HEK293T (cell line): Measurements from ENCODE around the gene TNFSF4.

Experiments
- CTCF ChIA-PET: fragments of 350-600 bp; formaldehyde crosslinking; extraction: SDS; loops from one replicate; lab custom pipeline; 2021; ENCODE audit warnings: antibody characterized with exemption, inconsistent platforms; lab: Yijun Ruan, JAX
- POLR2A ChIA-PET: fragments of 350-600 bp; formaldehyde crosslinking; extraction: SDS; loops from one replicate; lab custom pipeline; 2020; ENCODE audit warnings: antibody characterized with exemption, inconsistent platforms; lab: Yijun Ruan, JAX
- DNase-seq: peaks from one replicate; pipeline ENCODE4 v3.0.0; 2012; ENCODE audit warnings: mixed read lengths; ENCODE audit errors: extremely low spot score
- ARNT ChIP-seq: fragments of 450-650 bp; IDR thresholded peaks from 2 replicates; pipeline ENCODE4 v1.6.1; 2017; ENCODE audit warnings: mild to moderate bottlenecking
- BHLHE40 ChIP-seq: fragments of 450-650 bp; IDR thresholded peaks from 2 replicates; pipeline ENCODE4 v1.6.1; 2016; ENCODE audit warnings: mild to moderate bottlenecking, moderate library complexity, borderline replicate concordance
- CTBP1 ChIP-seq: fragments of 450-650 bp; IDR thresholded peaks from 2 replicates; pipeline ENCODE4 v1.6.1; 2016; ENCODE audit warnings: borderline replicate concordance
- ELF4 ChIP-seq: fragments of 450-650 bp; IDR thresholded peaks from 2 replicates; pipeline ENCODE4 v1.6.1; 2017; ENCODE audit warnings: antibody characterized with exemption
- FOXA1 ChIP-seq: fragments of 450-650 bp; IDR thresholded peaks from 2 replicates; pipeline ENCODE4 v1.6.1; 2016; ENCODE audit warnings: mild to moderate bottlenecking
- FOXK2 ChIP-seq: fragments of 450-650 bp; IDR thresholded peaks from 2 replicates; pipeline ENCODE4 v1.6.1; 2016; ENCODE audit warnings: mild to moderate bottlenecking
- FOXM1 ChIP-seq: fragments of 450-650 bp; IDR thresholded peaks from 2 replicates; pipeline ENCODE4 v1.6.1; 2017; ENCODE audit warnings: mild to moderate bottlenecking, borderline replicate concordance
- HDGF ChIP-seq: fragments of 450-650 bp; IDR thresholded peaks from 2 replicates; pipeline ENCODE4 v1.6.1; 2017; ENCODE audit warnings: antibody characterized with exemption, borderline replicate concordance
- L3MBTL2 ChIP-seq: fragments of 450-650 bp; conservative IDR thresholded peaks from 2 replicates; pipeline ENCODE4 v1.6.1; 2016; ENCODE audit warnings: mild to moderate bottlenecking
- LEF1 ChIP-seq: fragments of 450-650 bp; IDR thresholded peaks from 2 replicates; pipeline ENCODE4 v1.6.1; 2017; ENCODE audit warnings: mild to moderate bottlenecking, borderline replicate concordance
- NFRKB ChIP-seq: fragments of 450-650 bp; IDR thresholded peaks from 2 replicates; pipeline ENCODE4 v1.6.1; 2016; ENCODE audit warnings: mild to moderate bottlenecking, moderate library complexity
- PKNOX1 ChIP-seq: fragments of 450-650 bp; IDR thresholded peaks from 2 replicates; pipeline ENCODE4 v1.6.1; 2016
- SP1 ChIP-seq: fragments of 450-650 bp; IDR thresholded peaks from 2 replicates; pipeline ENCODE4 v1.6.1; 2017
- SUZ12 ChIP-seq: fragments of 450-650 bp; IDR thresholded peaks from 2 replicates; pipeline ENCODE4 v1.6.1; 2016; ENCODE audit warnings: mild to moderate bottlenecking
- TARDBP ChIP-seq: fragments of 450-650 bp; IDR thresholded peaks from 2 replicates; pipeline ENCODE4 v1.6.1; 2016
- ZNF384 ChIP-seq: fragments of 450-650 bp; IDR thresholded peaks from 2 replicates; pipeline ENCODE4 v1.6.1; 2016

Gene TNFSF4

GRCh38 chr1:173171152-173171551 lies 36.0 kb downstream of the TNFSF4 start:
- ChIA-PET CTCF (no interaction called here), POLR2A (no interaction called here)
- TF ChIP-seq SP1 (no peak), ELF4 (no peak), NFRKB (no peak), HDGF (no peak), FOXA1 (no peak), PKNOX1 (no peak), ARNT (no peak), SUZ12 (no peak), FOXK2 (no peak), L3MBTL2 (no peak), CTBP1 (no peak), BHLHE40 (no peak), FOXM1 (no peak), TARDBP (no peak), ZNF384 (no peak), LEF1 (no peak)
- no peak for DNase-seq

GRCh38 chr1:173168941-173169340 lies 38.2 kb downstream of the TNFSF4 start:
- DNase-seq, result no peak
- POLR2A ChIA-PET, result no interaction called here
- CTCF ChIA-PET, result interaction anchor here (0.7 kb wide), 1 partner anchor 23 kb away, joined by 3 read pairs; no protein-coding TSS in a partner anchor
- no peak for TF ChIP-seq BHLHE40
- TF ChIP-seq ARNT, result no peak
- TF ChIP-seq FOXK2, result no peak
- TF ChIP-seq FOXA1, result no peak
- no peak for TF ChIP-seq SP1
- TF ChIP-seq NFRKB, result no peak
- no peak for TF ChIP-seq PKNOX1
- no peak for TF ChIP-seq ELF4
- no peak for TF ChIP-seq FOXM1
- no peak for TF ChIP-seq SUZ12

- POLR2A ChIA-PET, result no interaction called here
- TF ChIP-seq ZNF384 (no peak), BHLHE40 (no peak), L3MBTL2 (no peak), FOXA1 (no peak), PKNOX1 (no peak), HDGF (no peak), NFRKB (no peak), CTBP1 (no peak), LEF1 (no peak), SP1 (no peak), FOXM1 (no peak), TARDBP (no peak), FOXK2 (no peak), ELF4 (no peak), ARNT (no peak), SUZ12 (no peak)
These were observed 42.4 kb downstream of the TNFSF4 start for GRCh38 chr1:173164686-173165085.

GRCh38 chr1:173164178-173164577 lies 43.0 kb downstream of the TNFSF4 start:
- ChIA-PET CTCF (no interaction called here), POLR2A (no interaction called here)
- DNase-seq, result no peak
- TF ChIP-seq LEF1 (no peak), BHLHE40 (no peak), FOXK2 (no peak), NFRKB (no peak), FOXM1 (no peak), ZNF384 (no peak), L3MBTL2 (no peak), HDGF (no peak), TARDBP (no peak)

More at GRCh38 chr1:173164686-173165085, 42.4 kb downstream of the TNFSF4 start:
- no peak for DNase-seq
- CTCF ChIA-PET, result no interaction called here

- ChIA-PET CTCF (no interaction called here), POLR2A (no interaction called here)
- TF ChIP-seq FOXK2 (no peak), FOXM1 (no peak), SUZ12 (no peak), L3MBTL2 (no peak), FOXA1 (no peak), ELF4 (no peak), BHLHE40 (no peak), ARNT (no peak), PKNOX1 (no peak), LEF1 (no peak), TARDBP (no peak), CTBP1 (no peak), NFRKB (no peak), SP1 (no peak), HDGF (no peak), ZNF384 (no peak)
- no peak for DNase-seq
These were observed 43.9 kb downstream of the TNFSF4 start for GRCh38 chr1:173163222-173163621.

GRCh38 chr1:173162601-173163000 lies 44.5 kb downstream of the TNFSF4 start:
- no peak for DNase-seq
- ChIA-PET CTCF (no interaction called here), POLR2A (no interaction called here)
- TF ChIP-seq ELF4, result no peak
- TF ChIP-seq PKNOX1, result no peak
- TF ChIP-seq SUZ12, result no peak
- no peak for TF ChIP-seq FOXM1
- TF ChIP-seq HDGF, result no peak
- TF ChIP-seq SP1, result no peak
- no peak for TF ChIP-seq FOXK2
- TF ChIP-seq ARNT, result no peak
- no peak for TF ChIP-seq CTBP1
- no peak for TF ChIP-seq FOXA1
- TF ChIP-seq ZNF384, result no peak
- TF ChIP-seq L3MBTL2, result no peak
- no peak for TF ChIP-seq NFRKB
